Stimulated activated CD8-positive, alpha-beta memory T cell treated with anti-CD3 and anti-CD28 coated beads, Interleukin-15, amount 100 ng/mL, for 1 hour (primary cell): ENCODE results near the gene GAS7.

Experiments
- DNase-seq: peaks from one replicate; pipeline ENCODE4 v3.0.0-alpha.2; 2020; ENCODE audit warnings: low read depth

Gene GAS7

DNA sequence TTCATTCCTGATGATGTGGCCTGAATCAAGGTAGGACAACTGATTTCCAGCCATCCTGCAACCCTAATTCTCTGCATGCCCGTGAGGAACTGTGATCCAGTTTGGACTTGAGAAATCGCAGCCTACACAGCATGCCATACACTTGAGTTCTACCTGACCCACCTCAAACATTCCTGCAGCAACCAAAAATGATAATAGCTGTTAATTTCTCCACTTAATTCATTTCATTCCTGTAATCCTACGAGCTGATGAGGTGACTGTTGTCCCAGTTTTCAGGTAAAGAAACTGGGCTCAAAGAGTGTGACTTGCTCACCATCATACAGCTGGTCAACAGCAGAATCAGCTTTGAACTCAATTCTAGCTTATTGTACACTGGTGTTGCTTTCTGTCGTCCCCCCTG is 2.2 kb upstream of the GAS7 start:
- DNase-seq = no peak

DNA sequence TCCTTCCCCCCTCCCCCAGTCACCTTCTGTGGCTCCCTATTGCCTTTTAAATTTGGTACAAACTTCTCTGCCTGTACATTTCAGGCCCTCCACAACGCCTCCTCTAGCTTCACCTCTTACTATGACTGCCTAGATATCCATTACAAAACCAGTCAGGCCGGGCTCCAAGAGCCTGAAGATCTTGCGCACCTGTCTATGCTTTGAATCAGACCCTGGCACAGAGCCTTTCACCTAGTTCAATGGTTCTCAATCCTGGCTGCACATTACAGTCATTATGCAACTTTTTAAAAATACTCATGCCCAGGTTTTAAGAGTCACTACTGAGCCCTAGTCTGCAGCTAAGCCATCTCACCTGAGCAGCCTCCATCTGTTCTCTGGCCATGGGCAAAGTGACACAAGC is 1.6 kb upstream of the GAS7 start:
- DNase-seq = no peak

- no peak for DNase-seq
These were observed 491 bp downstream of the GAS7 start for GRCh38 chr17:10197721-10198508.

DNA sequence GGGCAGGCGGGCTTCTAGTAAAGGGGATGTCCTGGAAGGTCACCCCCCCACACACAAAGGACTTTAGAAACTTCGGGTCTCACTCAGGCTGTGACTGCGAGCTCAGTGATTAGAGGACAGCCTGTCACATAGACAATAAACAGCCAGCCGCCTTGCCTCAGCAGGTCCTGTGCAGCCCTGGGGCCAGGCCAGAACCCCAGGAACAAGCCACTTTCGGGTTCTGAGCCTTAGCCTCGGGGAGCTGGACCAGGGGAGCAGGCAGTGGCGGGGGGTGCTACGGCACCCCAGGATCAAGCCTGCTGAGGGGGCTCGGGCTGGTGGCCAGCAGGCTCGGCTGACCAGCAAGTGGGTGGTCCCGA is 1.1 kb downstream of the GAS7 start:
- DNase-seq = no peak

DNA sequence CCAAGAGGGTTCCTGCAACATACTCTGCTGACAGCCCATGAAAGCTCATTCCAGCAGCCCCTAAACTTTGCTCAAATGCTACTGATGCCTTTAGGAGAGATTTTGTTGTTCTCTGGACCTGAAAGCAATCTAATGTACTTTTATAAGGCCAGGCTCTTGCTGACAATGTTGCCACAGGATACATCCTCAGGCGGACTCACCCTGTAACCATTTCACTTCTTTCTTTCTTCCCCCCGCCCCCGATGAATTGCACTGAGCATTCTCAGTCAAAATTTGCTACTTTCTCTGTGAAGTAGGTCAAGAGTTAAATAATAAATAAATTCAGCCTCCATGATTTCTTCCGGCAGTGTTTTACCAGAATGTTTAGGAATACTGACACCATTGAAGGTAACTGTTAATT is 1.5 kb downstream of the GAS7 start:
- no peak for DNase-seq

DNA sequence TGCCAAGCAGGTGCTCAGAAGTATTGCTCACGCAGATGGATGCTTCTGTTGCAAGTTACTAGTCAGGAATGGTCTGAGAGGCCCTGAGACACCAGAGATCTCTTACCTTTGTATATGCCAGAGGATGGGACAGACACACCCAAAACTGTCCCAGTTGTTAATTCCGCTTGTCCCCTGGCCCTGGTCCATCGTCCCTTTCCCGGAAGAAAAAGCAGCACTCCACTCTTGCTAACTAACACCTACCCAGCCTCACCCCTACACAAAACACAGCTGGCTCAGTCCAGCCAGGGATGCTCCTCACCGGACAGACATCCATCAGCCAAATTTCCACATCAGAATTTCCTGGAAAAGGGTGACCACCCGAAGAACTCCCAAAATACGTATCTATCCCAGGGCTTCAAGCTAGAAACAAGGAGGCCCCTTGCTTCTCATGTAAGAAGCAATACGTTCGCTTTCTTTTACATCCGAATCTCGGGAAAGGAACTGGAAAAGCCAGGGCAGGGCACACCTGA is 2.0 kb downstream of the GAS7 start:
- no peak for DNase-seq

DNA sequence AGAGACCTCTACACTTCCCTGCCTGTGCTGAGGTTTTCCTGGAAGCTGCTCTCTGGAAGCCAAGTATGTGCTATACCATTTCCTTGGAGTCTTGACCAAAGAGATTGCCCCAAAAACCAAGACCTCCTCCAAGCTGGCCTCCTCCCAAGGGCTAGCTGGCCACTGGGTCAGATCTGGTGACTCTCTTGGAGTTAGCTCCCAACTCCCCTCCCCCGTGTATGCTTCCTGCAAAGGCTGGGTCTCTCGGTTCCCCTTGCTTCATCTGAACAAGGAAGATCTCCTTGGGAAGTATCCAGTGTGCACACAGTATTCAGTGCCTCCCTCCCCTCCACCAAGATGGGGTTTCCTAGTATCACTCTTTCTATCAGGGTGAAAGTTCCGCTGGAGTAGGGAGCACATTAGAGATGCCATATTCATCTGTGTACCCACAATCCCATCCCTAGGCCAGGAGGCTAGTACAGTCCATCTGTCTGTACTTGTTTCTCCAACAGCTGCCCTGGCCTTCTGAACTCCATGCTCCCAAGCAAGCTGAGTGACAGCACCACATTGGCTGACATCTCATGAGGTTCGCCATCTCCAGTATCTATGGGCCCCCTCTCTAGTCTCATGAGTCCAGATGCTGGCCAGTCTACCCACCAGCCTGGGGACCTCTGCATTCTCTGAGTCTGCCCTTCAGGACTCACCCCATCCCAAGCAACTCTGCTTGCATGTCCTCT is 3.2 kb downstream of the GAS7 start:
- no peak for DNase-seq

DNA sequence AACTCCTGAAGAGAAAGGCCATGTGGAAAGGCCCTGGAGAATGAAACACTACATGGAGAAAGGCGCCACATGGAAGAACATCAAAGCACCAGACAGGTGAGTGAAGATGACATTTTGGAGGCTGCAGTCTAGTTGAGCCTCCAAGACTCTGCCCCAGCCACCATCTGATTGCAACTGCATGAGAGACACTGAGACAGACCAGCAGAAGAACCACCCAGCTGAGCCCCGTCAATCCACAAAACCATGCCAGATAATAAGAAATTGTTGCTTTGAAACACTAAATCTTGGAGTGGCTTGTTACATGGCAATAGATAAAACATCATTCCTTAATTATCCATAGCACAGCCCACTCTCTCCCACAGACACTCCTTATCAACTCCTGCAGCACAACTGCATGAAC is 4.8 kb downstream of the GAS7 start:
- no peak for DNase-seq

GRCh38 chr17:10192972-10193371 is 5.4 kb downstream of the GAS7 start:
- DNase-seq = no peak

DNA sequence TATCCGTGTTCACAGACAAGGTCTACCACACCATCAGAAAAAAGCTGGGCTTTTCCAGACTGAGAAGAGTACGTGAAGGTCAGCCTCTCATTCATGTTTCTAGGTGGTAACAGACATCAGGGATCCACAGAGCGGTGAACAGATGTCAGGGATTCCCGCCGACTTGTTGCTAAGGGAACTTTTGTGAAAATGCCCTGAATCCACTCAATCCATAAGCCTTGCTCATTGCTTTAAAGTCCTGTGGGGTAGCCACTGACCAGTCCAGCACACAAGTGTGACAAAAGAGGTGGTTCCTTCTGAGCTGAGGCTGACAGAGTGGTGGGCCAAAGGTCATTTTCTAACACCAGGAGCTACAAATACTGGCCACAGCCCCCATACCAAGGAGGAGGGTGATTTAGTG is 5.9 kb downstream of the GAS7 start:
- no peak for DNase-seq

GRCh38 chr17:10187456-10187855 is 10.9 kb downstream of the GAS7 start:
- DNase-seq = no peak

DNA sequence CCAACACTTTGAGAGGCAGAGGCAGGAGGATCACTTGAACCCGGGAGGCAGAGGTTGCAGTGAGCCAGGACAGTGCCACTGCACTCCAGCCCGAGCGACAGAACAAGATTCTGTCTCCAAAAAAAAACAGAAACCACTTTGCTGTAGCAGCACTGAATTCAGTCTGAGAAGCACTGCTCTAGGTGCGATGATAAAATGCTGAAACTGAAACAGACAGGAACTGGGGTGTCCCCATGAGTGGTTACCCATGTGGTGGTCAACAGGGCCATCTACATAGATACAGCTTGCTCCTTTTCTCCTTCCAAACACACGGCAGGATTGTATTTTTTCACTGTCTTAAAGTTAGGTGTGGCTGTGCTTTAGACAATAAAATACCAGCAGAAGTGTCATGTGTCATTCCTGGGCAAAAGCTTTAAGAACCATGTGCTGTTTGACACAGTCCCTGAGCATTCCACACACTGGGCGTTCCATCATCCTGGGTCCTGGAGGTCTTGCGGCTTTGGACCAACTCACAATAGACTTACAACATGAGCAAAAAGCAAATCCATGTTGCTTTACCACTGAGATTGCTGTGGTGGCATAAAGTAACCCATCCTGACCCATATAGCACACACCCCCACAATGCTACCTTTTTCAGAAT is 11.5 kb downstream of the GAS7 start:
- no peak for DNase-seq

DNA sequence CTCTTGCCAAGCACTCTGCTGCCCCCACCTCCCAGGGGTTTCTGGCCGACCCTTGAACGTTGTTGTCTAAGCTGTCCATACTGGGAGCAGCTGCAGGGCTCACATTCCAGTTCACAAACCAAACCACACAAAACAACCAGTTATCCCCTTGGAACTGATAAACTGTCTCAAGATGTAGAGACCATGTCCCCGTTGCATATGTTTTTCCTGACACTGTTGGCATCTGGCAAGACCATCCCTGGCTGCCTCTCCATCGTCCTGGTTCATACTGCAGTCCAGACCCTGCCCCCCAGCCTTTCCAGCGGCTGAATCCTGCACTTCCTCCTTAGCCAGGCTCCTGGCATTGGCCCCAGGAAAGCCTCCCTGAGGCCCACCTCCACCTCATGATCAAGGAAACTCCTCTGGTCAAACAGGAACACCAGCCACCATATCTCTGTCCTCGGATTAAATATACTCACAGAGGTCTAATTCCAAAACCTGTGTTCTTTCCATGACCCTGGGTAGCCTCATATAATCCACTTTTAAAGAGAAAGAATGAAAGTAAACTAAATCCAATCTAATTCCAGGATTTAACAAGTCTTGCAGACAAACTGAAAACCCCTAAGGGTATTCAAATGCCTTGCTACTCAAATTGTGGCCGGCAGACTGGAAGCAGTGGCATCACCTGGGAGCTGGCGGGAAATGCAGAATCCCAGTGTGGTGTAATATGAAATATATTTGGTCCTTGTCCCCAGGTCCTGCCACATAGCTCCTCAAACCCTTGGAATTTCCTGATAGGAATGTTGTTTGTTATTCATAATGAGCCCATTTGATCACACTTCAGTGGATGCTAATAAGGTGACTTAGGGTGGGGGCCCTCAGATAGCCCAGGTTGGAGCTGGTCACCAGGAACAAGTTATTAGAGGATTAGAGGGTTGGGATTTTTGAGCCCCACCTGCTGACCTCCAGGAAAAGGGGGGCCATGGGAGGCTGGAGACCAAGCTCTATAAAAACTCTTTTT is 14.2 kb downstream of the GAS7 start:
- no peak for DNase-seq

- DNase-seq = no peak
These were observed 15.6 kb downstream of the GAS7 start for GRCh38 chr17:10182785-10183184.

DNA sequence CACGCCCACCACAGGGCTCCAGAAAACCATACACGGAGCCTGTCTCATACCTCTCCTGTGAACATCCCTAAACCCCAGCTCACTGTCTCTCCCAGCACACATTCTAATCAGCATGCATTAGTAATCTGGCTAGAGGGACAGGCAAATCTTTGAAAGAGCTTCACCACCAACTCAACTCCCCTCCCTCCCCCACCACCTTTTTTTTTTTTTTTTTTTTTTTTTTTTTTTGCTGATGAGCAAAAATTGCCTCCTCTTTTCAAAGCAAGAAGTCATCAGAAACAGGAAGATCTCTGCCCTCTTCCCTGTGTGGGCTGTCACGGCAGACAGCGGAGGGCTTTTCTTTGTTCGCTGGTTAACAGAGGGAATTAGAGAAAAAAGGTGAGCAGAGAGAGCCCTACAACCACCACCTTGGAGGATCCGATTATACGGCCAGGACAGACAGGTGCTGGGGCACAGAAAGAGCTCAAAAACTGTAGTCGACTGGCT is 19.9 kb downstream of the GAS7 start:
- no peak for DNase-seq

GRCh38 chr17:10177913-10178505 is 20.4 kb downstream of the GAS7 start:
- no peak for DNase-seq

- no peak for DNase-seq
These were observed 21.1 kb downstream of the GAS7 start for GRCh38 chr17:10177131-10177912.

DNA sequence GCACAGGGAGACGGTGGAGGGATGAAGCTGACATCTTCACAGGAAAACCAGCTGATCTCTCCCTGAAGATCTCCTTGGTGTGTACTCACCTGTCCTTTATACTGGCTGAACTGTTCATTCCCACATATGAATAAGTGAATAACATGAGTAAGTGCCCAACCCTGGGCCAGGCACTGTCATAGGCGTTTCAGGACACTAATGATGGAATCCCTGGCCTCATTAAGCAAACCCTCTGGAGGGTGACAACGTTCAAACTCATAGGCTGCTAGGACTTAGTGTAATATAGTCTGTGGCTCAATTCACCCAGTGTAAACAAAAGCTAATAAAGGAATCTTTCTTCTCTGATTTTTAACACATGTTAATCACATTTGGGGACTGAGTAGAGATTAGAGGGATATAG is 24.5 kb downstream of the GAS7 start:
- no peak for DNase-seq

GRCh38 chr17:10172778-10173177 is 25.6 kb downstream of the GAS7 start:
- no peak for DNase-seq

- no peak for DNase-seq
These were observed 26.1 kb downstream of the GAS7 start for GRCh38 chr17:10172241-10172741.
